Stimulated activated CD4-positive, alpha-beta T cell treated with anti-CD3 and anti-CD28 coated beads, TNF-alpha, amount 100 ng/mL, for 48 hours (primary cell): ENCODE measurements around the gene PCDHAC2.

Source experiments
- DNase-seq, 3 donors: peaks; one replicate each; pipeline ENCODE4 v3.0.0-alpha.2; 2020; ENCODE audit warnings: low read depth in 3 of 3

Gene PCDHAC2

DNA sequence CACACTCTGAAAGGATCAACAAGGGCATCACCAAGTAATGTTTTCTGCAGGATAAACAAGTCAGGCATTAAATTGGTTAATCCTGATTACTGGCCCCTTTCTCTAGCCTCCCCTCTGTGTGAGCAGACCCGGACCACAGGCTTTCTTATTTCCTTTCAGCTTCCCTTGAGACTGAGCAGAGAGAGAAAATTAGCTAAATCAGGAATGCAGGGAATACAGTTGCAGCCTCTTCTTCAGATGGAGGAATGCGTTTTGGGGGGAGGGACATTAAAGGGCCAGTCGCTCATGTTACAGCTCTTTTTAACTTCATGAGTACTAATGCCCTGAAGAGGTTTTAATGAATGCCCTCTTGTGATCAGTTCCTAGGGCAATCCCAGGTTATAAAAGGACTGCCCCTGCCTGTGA lies 19.8 kb downstream of the PCDHAC2 start:
- no peak for DNase-seq

GRCh38 chr5:140988100-140988499 lies 21.8 kb downstream of the PCDHAC2 start:
- DNase-seq, result no peak

DNA sequence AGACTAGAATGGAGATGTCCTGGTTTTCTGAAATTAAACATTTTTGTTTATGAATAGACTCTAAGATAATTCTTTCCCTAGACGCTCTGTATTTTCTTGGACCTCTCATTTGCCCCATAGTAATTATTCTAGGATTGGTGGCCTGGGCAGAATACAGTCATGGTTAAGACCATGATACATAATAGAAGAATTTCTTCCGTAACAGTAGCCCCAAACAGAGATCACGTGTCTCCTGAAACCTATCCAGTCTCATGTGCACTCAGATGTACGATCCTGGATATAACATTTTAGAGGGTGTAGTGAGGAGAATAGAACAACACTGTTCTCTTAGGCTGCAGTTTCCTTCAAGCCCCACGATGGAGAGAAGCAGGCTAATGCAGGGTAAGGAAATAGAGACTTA lies 22.3 kb downstream of the PCDHAC2 start:
- no peak for DNase-seq

GRCh38 chr5:140989254-140990020 lies 23.2 kb downstream of the PCDHAC2 start:
- no peak for DNase-seq

DNA sequence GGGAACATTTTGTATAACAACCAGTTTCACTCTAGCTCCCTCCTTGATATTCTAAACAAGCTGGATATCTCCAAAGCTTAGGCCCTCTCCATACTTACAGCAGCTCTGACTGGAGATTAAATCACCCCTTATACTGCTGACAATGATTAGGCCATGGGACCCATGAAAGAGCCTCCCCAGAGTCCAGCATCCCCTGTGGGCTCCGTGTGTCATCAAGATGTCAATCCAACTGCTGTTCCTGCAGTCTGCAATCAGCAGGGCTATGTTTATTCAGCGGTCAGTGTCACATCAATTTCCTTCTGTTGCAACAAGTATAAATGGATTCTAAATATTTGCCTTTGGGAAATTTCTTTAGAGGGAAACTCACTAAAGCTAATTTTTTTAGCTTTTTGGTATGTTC lies 26.6 kb downstream of the PCDHAC2 start:
- DNase-seq, result no peak

DNA sequence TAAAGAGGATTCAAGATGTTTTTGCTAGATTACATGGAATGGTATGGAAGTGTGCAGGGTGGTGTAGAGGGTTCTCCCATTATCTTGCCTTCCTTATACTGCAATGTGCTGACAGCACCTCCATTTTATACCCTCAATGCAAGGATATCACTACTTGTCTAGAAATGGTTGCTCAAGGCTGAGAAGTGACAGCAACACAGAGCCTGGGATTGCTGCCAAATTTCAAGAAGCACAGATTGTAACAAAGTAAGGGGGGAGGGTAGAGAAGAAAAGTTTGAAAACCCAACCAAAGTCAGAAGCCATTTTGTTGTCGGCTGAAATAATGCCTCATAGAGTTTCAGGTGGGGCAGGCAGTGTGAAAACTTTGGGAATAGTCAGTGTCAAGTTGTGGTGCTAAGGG lies 29.8 kb downstream of the PCDHAC2 start:
- no peak for DNase-seq

GRCh38 chr5:140998921-140999410 lies 32.7 kb downstream of the PCDHAC2 start:
- no peak for DNase-seq

DNA sequence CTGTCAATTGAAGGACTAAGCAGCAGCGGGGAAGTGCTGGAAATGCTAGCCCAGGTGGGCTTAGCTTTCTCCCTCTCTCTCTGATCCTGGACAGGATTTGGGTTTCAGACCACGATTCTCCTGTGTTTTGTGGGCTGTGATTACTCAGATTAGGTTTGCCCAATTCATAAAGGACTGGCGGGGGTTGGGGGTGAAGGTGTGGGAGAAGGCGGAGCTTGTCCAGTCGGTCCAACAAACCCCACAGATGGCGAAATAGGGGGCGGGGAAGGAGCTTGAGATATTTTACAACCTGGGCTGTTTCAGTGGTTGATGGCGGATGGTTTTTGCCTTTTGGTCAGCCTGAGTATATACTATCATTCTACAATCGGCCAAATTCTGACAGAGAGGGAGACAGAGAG lies 35.2 kb downstream of the PCDHAC2 start:
- no peak for DNase-seq

GRCh38 chr5:141001844-141002604 lies 35.7 kb downstream of the PCDHAC2 start:
- no peak for DNase-seq

DNA sequence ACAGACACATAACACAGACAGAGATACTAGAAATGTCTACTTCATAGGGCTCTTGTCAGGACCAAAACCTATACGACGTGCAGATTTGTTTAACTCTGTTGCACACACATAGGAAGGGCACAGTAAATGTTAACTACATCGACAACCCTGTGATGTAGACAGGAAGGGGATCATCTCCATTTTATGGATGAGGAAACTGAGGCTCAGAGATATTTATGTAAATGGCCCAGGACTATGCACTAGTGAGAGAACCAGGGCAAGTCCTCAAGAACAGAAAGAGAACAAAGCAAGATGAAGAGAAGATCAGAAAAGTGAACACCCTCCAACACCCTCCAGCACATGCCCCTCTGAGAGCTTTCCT lies 36.3 kb downstream of the PCDHAC2 start:
- no peak for DNase-seq

GRCh38 chr5:141003031-141003430 lies 36.8 kb downstream of the PCDHAC2 start:
- DNase-seq, result no peak

DNA sequence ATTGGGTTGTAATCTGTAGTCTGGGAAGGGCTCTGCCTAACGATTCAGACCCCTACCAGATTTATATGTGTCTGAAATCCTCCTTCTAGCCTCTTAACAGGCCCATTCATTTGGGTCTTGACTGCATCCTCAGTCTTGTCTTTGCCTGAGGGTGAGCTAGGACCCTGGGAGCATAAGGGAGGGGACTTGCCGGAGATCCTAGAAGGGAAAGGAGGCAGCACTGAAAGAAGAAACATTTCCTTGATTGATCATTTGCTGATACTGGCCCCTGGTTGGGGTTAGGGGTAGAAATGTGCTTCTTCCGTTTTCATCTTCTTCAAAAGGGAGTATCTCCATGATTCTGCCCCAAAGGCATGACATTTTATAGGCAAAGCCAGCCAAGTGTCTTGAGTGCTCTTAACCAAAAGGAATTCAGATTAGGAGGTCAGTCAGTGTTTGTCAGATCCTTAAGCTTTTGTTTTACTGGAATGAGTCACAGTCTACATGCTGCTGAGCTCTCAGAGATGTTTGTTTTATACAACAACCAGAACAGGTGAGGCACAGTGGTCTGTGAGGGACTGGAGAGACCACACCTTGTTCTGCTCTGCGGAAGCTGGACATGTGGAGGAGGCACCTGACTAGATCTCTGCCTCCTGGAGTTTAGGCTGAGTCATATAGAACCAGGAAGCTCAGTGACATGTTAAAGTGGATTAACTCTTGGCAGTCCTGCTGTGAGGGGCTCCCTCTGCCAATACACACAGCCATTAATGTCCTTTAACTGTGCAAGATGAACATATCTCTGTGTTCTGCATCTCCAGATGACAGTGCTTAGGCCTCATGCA lies 37.7 kb downstream of the PCDHAC2 start:
- no peak for DNase-seq

DNA sequence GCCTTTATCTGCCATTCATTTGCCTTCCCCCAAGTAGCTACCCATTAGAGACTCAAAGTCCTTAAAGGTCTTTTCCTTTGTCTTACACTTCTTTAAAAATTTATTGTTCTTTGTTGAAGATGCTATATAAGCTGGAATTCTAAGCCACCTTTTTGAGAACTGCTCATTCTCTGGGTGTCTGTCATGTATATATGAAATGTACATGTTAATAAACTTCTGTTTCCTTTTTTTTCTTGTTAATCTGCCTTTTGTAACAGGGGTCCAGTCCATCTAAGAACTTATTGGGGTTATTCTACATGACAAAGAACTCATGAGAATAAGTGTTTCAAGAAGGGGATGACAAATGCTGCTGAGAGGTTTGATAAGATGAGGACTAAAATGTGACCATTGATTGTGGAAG lies 41.5 kb downstream of the PCDHAC2 start:
- no peak for DNase-seq

DNA sequence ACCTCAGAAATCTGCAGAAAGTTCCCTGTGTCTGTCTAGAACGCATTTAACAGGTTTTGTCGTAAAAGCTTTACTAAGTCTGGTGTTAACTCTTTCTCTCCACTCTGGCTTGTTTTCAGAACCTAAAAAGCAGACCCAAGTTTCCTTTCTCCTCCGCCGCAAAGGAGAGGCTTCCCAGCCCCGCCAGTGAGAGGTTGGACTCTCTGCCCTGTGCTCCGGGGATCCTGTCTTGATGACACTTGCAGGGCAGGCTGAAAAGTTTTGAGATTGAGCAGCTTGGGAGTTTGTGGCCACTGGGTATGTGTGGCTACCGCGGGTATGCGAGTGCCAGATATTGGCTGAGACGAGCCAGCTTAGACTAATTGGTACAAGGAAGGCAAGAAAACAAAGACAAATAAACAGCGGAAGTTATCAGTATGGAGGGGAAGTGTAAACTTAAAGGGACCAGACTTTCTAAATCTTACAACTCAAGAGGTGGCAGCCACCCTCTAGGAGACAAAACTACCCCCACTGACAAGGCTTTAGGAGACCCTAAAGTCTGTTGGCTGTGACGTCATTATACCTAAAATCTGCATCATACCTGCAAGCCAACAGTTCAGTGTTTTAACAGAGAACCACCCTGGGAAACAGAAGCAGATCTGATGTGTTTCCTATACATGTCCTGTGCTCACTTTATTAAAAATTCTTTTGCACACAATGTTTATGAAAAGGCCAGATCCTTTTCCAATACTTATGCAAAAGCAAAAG lies 43.9 kb downstream of the PCDHAC2 start:
- no peak for DNase-seq

- no peak for DNase-seq
These were observed 51.7 kb downstream of the PCDHAC2 start for GRCh38 chr5:141017943-141018342.
